ENCODE measurements around the gene AP3S1.
"Not testable (repeated sequence)": the region's sequence is repeated elsewhere in the genome, so short reads cannot be mapped to it uniquely, and the experiment has no call there.

The AP3S1 gene

GRCh38 chr5:115884704-115885103 lies 43.0 kb downstream of the AP3S1 start:
- 80% methylated on average over 1 of the region's 1 CpG for WGBS (ENCODE audit: insufficient coverage)

DNA sequence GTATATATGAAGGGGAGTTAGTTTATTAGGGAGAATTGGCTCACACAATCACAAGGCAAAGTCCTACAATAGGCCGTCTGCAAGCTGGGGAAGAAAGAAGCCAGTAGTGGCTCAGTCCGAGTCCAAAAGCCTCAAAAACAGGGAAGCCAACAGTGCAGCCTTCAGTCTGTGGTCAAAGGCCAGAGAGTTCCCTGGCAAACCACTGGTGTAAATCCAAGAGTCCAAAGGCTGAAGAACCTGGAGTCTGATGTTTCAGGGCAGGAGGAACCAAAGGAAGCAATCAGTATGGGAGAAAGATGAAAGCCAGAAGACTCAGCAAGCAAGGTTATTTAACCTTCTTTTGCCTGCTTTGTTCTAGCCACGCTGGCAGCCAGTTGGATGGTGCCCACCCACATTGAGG lies 43.5 kb downstream of the AP3S1 start:
- H3K4me3 ChIP-seq (ENCODE audit: control insufficient read depth in 1 of 7, extremely low read depth in 1 of 7, insufficient read depth in 4 of 7, low read depth in 2 of 7, low read length in 6 of 7); CTCF ChIA-PET; H3K4me1 ChIP-seq (ENCODE audit: control extremely low read depth in 1 of 4, control insufficient read depth in 4 of 4, insufficient read depth in 4 of 4, low read length in 3 of 4); DNase-seq; H3K27ac ChIP-seq (ENCODE audit: insufficient read depth in 1 of 2, low read depth in 1 of 2, low read length in 2 of 2, poor library complexity in 1 of 2, severe bottlenecking in 2 of 2); H3K27me3 ChIP-seq (replicated peaks in 2 of 5; ENCODE audit: control insufficient read depth in 4 of 5, insufficient read depth in 5 of 5, low read length in 4 of 5); POLR2A ChIA-PET; H3K9me3 ChIP-seq (ENCODE audit: control extremely low read depth in 1 of 5, control insufficient read depth in 4 of 5, insufficient read depth in 2 of 5, low read depth in 1 of 5, low read length in 4 of 5): not testable (repeated sequence)
- WGBS (ENCODE audit: insufficient coverage) = 100% methylated on average over 3 of the region's 3 CpGs
- H3K36me3 ChIP-seq (ENCODE audit: control insufficient read depth in 4 of 4, insufficient read depth in 4 of 4, low read length in 3 of 4) = peaks cover 3 to 14% (median 4%) of the 10 kb centered on the region in 4 experiments

More at GRCh38 chr5:115884704-115885103, 43.0 kb downstream of the AP3S1 start:
- peaks cover 3 to 14% (median 4%) of the 10 kb centered on the region in 4 experiments for H3K36me3 ChIP-seq (ENCODE audit: control insufficient read depth in 4 of 4, insufficient read depth in 4 of 4, low read length in 3 of 4)
- H3K4me3 ChIP-seq (ENCODE audit: control insufficient read depth in 1 of 7, extremely low read depth in 1 of 7, insufficient read depth in 4 of 7, low read depth in 2 of 7, low read length in 6 of 7) = no peak overlapping the region
- ChIA-PET POLR2A (no interaction called here), CTCF (no interaction called here)
- DNase-seq = no peak
- H3K27ac ChIP-seq (ENCODE audit: insufficient read depth in 1 of 2, low read depth in 1 of 2, low read length in 2 of 2, poor library complexity in 1 of 2, severe bottlenecking in 2 of 2) = no peak overlapping the region
- H3K9me3 ChIP-seq (ENCODE audit: control extremely low read depth in 1 of 5, control insufficient read depth in 4 of 5, insufficient read depth in 2 of 5, low read depth in 1 of 5, low read length in 4 of 5) = peaks cover 0 to 9% (median 1%) of the 10 kb centered on the region in 5 experiments
- no peaks in the 10 kb centered on the region for H3K27me3 ChIP-seq (replicated peaks in 2 of 5; ENCODE audit: control insufficient read depth in 4 of 5, insufficient read depth in 5 of 5, low read length in 4 of 5)
- no peaks in the 10 kb centered on the region for H3K4me1 ChIP-seq (ENCODE audit: control extremely low read depth in 1 of 4, control insufficient read depth in 4 of 4, insufficient read depth in 4 of 4, low read length in 3 of 4)

- WGBS (ENCODE audit: insufficient coverage) = no CpG with 5 or more reads among the region's 1 CpG
- POLR2A ChIA-PET = no interaction called here
These were observed 46.3 kb downstream of the AP3S1 start for GRCh38 chr5:115888027-115888426.

GRCh38 chr5:115892021-115892420 lies 50.3 kb downstream of the AP3S1 start:
- Histone ChIP-seq H3K9me3 (ENCODE audit: control extremely low read depth in 1 of 5, control insufficient read depth in 4 of 5, insufficient read depth in 2 of 5, low read depth in 1 of 5, low read length in 4 of 5) (no peaks in the 10 kb centered on the region), H3K36me3 (ENCODE audit: control insufficient read depth in 4 of 4, insufficient read depth in 4 of 4, low read length in 3 of 4) (no peaks in the 10 kb centered on the region), H3K27ac (ENCODE audit: insufficient read depth in 1 of 2, low read depth in 1 of 2, low read length in 2 of 2, poor library complexity in 1 of 2, severe bottlenecking in 2 of 2) (no peak overlapping the region), H3K27me3 (replicated peaks in 2 of 5; ENCODE audit: control insufficient read depth in 4 of 5, insufficient read depth in 5 of 5, low read length in 4 of 5) (no peaks in the 10 kb centered on the region), H3K4me3 (ENCODE audit: control insufficient read depth in 1 of 7, extremely low read depth in 1 of 7, insufficient read depth in 4 of 7, low read depth in 2 of 7, low read length in 6 of 7) (no peak overlapping the region), H3K4me1 (ENCODE audit: control extremely low read depth in 1 of 4, control insufficient read depth in 4 of 4, insufficient read depth in 4 of 4, low read length in 3 of 4) (no peaks in the 10 kb centered on the region)
- 80% methylated on average over 1 of the region's 1 CpG for WGBS (ENCODE audit: insufficient coverage)
- no peak for DNase-seq
- CTCF ChIA-PET = no interaction called here
- POLR2A ChIA-PET = no interaction called here

More at GRCh38 chr5:115888027-115888426, 46.3 kb downstream of the AP3S1 start:
- Histone ChIP-seq H3K36me3 (ENCODE audit: control insufficient read depth in 4 of 4, insufficient read depth in 4 of 4, low read length in 3 of 4) (peaks cover 0 to 2% (median under 1%) of the 10 kb centered on the region in 4 experiments), H3K27ac (ENCODE audit: insufficient read depth in 1 of 2, low read depth in 1 of 2, low read length in 2 of 2, poor library complexity in 1 of 2, severe bottlenecking in 2 of 2) (no peak overlapping the region), H3K4me1 (ENCODE audit: control extremely low read depth in 1 of 4, control insufficient read depth in 4 of 4, insufficient read depth in 4 of 4, low read length in 3 of 4) (no peaks in the 10 kb centered on the region), H3K4me3 (ENCODE audit: control insufficient read depth in 1 of 7, extremely low read depth in 1 of 7, insufficient read depth in 4 of 7, low read depth in 2 of 7, low read length in 6 of 7) (no peak overlapping the region), H3K9me3 (ENCODE audit: control extremely low read depth in 1 of 5, control insufficient read depth in 4 of 5, insufficient read depth in 2 of 5, low read depth in 1 of 5, low read length in 4 of 5) (peaks cover 0 to 2% (median 0%) of the 10 kb centered on the region in 5 experiments), H3K27me3 (replicated peaks in 2 of 5; ENCODE audit: control insufficient read depth in 4 of 5, insufficient read depth in 5 of 5, low read length in 4 of 5) (no peaks in the 10 kb centered on the region)
- CTCF ChIA-PET = interaction anchor here (1.2 to 1.3 kb wide), 3 partner anchors 41 to 253 kb away, joined by 3 to 5 read pairs (median 3); no protein-coding TSS in a partner anchor
- DNase-seq = peak; percentile 17 to 49 (median 44)

GRCh38 chr5:115894342-115894741 lies 52.6 kb downstream of the AP3S1 start:
- 94% methylated on average over 2 of the region's 3 CpGs for WGBS (ENCODE audit: insufficient coverage)
- CTCF ChIA-PET = no interaction called here
- Histone ChIP-seq H3K4me1 (ENCODE audit: control extremely low read depth in 1 of 4, control insufficient read depth in 4 of 4, insufficient read depth in 4 of 4, low read length in 3 of 4) (no peaks in the 10 kb centered on the region), H3K27ac (ENCODE audit: insufficient read depth in 1 of 2, low read depth in 1 of 2, low read length in 2 of 2, poor library complexity in 1 of 2, severe bottlenecking in 2 of 2) (no peak overlapping the region), H3K9me3 (ENCODE audit: control extremely low read depth in 1 of 5, control insufficient read depth in 4 of 5, insufficient read depth in 2 of 5, low read depth in 1 of 5, low read length in 4 of 5) (no peaks in the 10 kb centered on the region), H3K36me3 (ENCODE audit: control insufficient read depth in 4 of 4, insufficient read depth in 4 of 4, low read length in 3 of 4) (no peaks in the 10 kb centered on the region), H3K27me3 (replicated peaks in 2 of 5; ENCODE audit: control insufficient read depth in 4 of 5, insufficient read depth in 5 of 5, low read length in 4 of 5) (no peaks in the 10 kb centered on the region), H3K4me3 (ENCODE audit: control insufficient read depth in 1 of 7, extremely low read depth in 1 of 7, insufficient read depth in 4 of 7, low read depth in 2 of 7, low read length in 6 of 7) (no peak overlapping the region)
- POLR2A ChIA-PET = no interaction called here
- no peak for DNase-seq

DNA sequence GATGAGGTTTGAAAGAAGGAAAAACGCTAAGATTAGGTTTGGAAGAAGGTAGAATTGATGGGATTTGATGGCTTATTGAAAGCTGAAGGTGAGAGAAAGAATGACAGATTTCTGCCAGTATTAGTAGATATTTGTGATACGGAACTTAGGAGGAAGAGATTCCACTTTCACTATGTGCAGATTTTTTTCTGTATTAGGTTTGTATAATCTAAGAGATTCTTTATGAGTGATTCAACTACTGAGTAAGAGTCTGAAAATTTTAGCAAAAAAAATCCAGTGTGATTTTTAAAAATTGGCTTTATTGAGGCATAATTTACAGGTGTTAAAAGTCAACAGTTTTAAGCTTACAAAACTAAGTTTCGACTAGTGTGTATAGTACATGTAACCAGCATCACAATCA lies 54.1 kb downstream of the AP3S1 start:
- no peaks in the 10 kb centered on the region for H3K36me3 ChIP-seq (ENCODE audit: control insufficient read depth in 4 of 4, insufficient read depth in 4 of 4, low read length in 3 of 4)
- no peaks in the 10 kb centered on the region for H3K9me3 ChIP-seq (ENCODE audit: control extremely low read depth in 1 of 5, control insufficient read depth in 4 of 5, insufficient read depth in 2 of 5, low read depth in 1 of 5, low read length in 4 of 5)
- ChIA-PET POLR2A (no interaction called here), CTCF (no interaction called here)
- no peak overlapping the region for H3K4me3 ChIP-seq (ENCODE audit: control insufficient read depth in 1 of 7, extremely low read depth in 1 of 7, insufficient read depth in 4 of 7, low read depth in 2 of 7, low read length in 6 of 7)
- WGBS (ENCODE audit: insufficient coverage) = 100% methylated on average over 2 of the region's 3 CpGs
- DNase-seq = no peak
- H3K27me3 ChIP-seq (replicated peaks in 2 of 5; ENCODE audit: control insufficient read depth in 4 of 5, insufficient read depth in 5 of 5, low read length in 4 of 5) = no peaks in the 10 kb centered on the region
- H3K4me1 ChIP-seq (ENCODE audit: control extremely low read depth in 1 of 4, control insufficient read depth in 4 of 4, insufficient read depth in 4 of 4, low read length in 3 of 4) = no peaks in the 10 kb centered on the region
- no peak overlapping the region for H3K27ac ChIP-seq (ENCODE audit: insufficient read depth in 1 of 2, low read depth in 1 of 2, low read length in 2 of 2, poor library complexity in 1 of 2, severe bottlenecking in 2 of 2)

- Histone ChIP-seq H3K36me3 (ENCODE audit: control insufficient read depth in 4 of 4, insufficient read depth in 4 of 4, low read length in 3 of 4) (peaks cover 0 to 2% (median 0%) of the 10 kb centered on the region in 4 experiments), H3K27me3 (replicated peaks in 2 of 5; ENCODE audit: control insufficient read depth in 4 of 5, insufficient read depth in 5 of 5, low read length in 4 of 5) (no peaks in the 10 kb centered on the region), H3K4me3 (ENCODE audit: control insufficient read depth in 1 of 7, extremely low read depth in 1 of 7, insufficient read depth in 4 of 7, low read depth in 2 of 7, low read length in 6 of 7) (no peak overlapping the region), H3K4me1 (ENCODE audit: control extremely low read depth in 1 of 4, control insufficient read depth in 4 of 4, insufficient read depth in 4 of 4, low read length in 3 of 4) (no peaks in the 10 kb centered on the region), H3K9me3 (ENCODE audit: control extremely low read depth in 1 of 5, control insufficient read depth in 4 of 5, insufficient read depth in 2 of 5, low read depth in 1 of 5, low read length in 4 of 5) (no peaks in the 10 kb centered on the region), H3K27ac (ENCODE audit: insufficient read depth in 1 of 2, low read depth in 1 of 2, low read length in 2 of 2, poor library complexity in 1 of 2, severe bottlenecking in 2 of 2) (no peak overlapping the region)
- 100% methylated on average over 1 of the region's 1 CpG for WGBS (ENCODE audit: insufficient coverage)
- ChIA-PET POLR2A (no interaction called here), CTCF (no interaction called here)
- no peak for DNase-seq
These were observed 56.9 kb downstream of the AP3S1 start for GRCh38 chr5:115898656-115899055.

All from common myeloid progenitor, CD34-positive (primary cell).